ENCODE data around the gene KCNN3.

- TF ChIP-seq ZNF843 (tag by site-specific recombination; IDR thresholded peaks at IDR 0.05) = no peak
- TF ChIP-seq, protein P1, sequence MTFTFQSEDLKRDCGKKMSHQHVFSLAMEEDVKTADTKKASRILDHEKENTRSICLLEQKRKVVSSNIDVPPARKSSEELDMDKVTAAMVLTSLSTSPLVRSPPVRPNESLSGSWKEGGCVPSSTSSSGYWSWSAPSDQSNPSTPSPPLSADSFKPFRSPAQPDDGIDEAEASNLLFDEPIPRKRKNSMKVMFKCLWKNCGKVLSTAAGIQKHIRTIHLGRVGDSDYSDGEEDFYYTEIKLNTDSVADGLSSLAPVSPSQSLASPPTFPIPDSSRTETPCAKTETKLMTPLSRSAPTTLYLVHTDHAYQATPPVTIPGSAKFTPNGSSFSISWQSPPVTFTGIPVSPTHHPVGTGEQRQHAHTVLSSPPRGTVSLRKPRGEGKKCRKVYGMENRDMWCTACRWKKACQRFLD (tag by site-specific recombination; IDR thresholded peaks at IDR 0.05) = no peak
- no peak for TF ChIP-seq CTCF (tag by site-specific recombination; IDR thresholded peaks at IDR 0.05)
- no peak for TF ChIP-seq ZNF302 (tag by site-specific recombination; IDR thresholded peaks at IDR 0.05; ENCODE audit: low read depth)
- TF ChIP-seq ZNF707 (tag by site-specific recombination; IDR thresholded peaks at IDR 0.05) = no peak
- TF ChIP-seq MYNN (tag by site-specific recombination; IDR thresholded peaks at IDR 0.05; ENCODE audit: borderline replicate concordance) = no peak
- no peak for TF ChIP-seq ZNF133 (tag by site-specific recombination; IDR thresholded peaks at IDR 0.05)
- TF ChIP-seq ZNF221 (tag by site-specific recombination; IDR thresholded peaks at IDR 0.05; ENCODE audit: borderline replicate concordance) = no peak
Measured at GRCh38 chr1:154742606-154743005, 127.5 kb downstream of the KCNN3 start.
